ENCODE measurements around the gene CEP170B.

- TF ChIP-seq, protein P1, sequence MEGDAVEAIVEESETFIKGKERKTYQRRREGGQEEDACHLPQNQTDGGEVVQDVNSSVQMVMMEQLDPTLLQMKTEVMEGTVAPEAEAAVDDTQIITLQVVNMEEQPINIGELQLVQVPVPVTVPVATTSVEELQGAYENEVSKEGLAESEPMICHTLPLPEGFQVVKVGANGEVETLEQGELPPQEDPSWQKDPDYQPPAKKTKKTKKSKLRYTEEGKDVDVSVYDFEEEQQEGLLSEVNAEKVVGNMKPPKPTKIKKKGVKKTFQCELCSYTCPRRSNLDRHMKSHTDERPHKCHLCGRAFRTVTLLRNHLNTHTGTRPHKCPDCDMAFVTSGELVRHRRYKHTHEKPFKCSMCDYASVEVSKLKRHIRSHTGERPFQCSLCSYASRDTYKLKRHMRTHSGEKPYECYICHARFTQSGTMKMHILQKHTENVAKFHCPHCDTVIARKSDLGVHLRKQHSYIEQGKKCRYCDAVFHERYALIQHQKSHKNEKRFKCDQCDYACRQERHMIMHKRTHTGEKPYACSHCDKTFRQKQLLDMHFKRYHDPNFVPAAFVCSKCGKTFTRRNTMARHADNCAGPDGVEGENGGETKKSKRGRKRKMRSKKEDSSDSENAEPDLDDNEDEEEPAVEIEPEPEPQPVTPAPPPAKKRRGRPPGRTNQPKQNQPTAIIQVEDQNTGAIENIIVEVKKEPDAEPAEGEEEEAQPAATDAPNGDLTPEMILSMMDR (IDR thresholded peaks at IDR 0.05) = no peak
- TF ChIP-seq POLR2A (IDR thresholded peaks at IDR 0.05) = peak in 1 of 2 donors; percentile 39
Measured at GRCh38 chr14:104865631-104866441, 768 bp downstream of the CEP170B start.
